Stimulated activated CD8-positive, alpha-beta memory T cell treated with anti-CD3 and anti-CD28 coated beads, Interleukin-4, amount 100 ng/mL, for 48 hours (primary cell): ENCODE data around the gene VAMP1.
"Not testable (repeated sequence)": the region's sequence is repeated elsewhere in the genome, so short reads cannot be mapped to it uniquely, and the experiment has no call there.

Source experiments
- DNase-seq: peaks from one replicate; pipeline ENCODE4 v3.0.0-alpha.2; 2020

Gene VAMP1

DNA sequence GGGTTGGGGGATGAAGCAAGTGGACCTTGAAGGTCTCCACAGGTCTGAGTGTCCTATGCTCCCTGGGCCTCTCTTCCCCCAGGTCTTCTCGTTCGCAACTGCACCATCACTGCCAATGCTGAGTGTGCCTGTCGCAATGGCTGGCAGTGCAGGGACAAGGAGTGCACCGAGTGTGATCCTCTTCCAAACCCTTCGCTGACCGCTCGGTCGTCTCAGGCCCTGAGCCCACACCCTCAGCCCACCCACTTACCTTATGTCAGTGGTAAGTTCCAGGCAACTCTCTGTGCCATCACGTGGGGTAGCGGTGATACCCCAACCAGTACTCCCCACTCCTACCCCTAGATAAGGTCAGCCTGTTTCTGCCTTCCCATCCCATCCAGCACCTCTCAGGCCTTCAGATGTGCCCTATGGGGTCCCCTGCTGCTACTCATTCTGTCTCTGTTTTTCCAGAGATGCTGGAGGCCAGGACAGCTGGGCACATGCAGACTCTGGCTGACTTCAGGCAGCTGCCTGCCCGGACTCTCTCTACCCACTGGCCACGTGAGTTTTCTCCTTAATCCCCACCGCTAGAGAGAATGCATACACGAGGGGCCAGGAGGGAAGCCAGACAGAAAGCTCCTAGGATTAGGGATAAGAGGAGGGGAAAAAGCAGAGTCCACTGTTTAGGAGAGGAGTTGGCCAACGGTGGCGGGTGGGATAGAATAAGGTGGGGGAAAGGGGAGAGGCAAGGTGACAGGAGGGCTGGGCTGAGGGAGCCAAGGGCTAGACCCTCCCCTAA lies 20.2 kb downstream of the VAMP1 start:
- DNase-seq = peak; percentile 33

DNA sequence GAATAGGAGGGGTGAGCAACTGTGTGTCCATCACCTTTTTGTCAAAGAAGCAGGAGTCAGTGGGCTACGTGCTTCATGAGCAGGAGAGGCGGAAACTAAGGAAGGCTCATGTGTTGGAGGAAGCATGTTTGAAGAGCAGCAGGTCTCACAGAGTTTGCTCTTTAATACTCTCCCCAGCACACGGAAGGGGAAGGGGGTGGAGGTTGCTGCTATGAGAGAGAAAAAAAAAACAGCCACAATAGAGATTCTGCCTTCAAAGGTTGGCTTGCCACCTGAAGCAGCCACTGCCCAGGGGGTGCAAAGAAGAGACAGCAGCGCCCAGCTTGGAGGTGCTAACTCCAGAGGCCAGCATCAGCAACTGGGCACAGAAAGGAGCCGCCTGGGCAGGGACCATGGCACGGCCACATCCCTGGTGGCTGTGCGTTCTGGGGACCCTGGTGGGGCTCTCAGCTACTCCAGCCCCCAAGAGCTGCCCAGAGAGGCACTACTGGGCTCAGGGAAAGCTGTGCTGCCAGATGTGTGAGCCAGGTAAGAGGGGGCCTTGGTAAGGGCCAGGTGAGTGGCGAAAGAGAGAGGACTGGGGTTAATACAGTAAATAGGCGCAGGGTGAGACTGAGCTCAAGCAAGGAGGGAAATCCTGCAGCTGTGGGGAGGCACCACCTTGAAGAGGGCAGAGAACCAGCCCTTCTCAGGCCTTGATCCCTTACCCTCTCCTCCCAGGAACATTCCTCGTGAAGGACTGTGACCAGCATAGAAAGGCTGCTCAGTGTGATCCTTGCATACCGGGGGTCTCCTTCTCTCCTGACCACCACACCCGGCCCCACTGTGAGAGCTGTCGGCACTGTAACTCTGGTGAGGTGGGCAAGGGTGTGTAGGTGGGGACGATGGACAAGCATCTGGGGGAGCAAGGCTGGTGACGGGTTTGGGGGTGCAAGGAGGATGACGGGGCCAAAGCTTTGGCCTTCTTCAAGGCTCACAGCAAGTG lies 25.5 kb downstream of the VAMP1 start, which contains the start of gene CD27:
CD27 (plus strand) TSS at position 252 of the 985 bp plus-strand sequence; CDS start at position 393, 141 bp downstream.
- peak; percentile 49 for DNase-seq

DNA sequence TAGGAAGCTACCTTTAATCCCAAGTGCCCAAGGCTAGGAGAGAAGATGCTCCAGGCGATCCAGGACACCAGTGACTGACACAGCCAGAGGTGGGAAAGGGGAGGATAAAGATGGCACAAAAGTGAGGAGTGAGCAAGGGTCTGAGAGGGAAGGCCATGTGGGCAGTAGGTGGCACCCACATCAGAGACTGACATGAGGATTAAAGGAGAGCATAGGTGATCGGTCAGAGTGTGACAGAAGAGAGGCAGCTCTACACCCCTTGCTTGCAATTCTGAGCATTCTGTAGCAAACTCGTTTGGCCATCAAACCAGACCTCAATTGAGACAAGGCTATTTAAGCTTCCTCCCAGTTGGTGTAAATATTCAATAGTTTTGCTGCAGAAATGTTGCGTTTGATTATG lies 26.4 kb downstream of the VAMP1 start:
- DNase-seq = peak; percentile 47

DNA sequence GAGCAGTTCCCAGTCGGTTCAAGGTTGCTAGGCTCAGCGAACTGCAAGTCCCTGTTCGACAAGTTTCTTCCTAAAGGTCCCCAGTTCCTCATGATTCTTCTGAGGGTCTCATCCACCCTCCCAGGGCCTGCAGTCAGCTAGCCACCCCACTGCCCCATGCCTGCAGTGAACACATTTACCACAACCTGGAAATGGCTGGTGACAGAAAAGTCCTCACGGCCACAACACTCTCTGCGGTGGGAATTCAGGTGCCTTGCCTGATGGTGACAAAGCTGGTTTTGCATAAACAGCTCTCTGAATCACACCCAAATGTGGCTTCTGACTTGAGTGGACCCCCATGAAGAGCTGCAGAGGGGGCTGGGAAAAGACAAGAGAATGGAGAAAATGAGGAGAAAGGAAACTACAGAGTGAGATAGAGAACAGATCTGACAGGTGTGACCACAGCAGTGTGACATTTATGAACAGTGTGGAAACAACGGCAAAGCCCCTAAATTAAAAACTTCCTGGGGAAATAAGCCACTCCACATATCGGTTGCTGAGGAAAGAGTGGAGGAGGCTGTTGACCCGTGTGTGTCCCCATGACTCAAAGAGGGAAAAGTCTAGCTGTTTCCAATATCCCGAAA lies 27.0 kb downstream of the VAMP1 start:
- peak; percentile 73 for DNase-seq

DNA sequence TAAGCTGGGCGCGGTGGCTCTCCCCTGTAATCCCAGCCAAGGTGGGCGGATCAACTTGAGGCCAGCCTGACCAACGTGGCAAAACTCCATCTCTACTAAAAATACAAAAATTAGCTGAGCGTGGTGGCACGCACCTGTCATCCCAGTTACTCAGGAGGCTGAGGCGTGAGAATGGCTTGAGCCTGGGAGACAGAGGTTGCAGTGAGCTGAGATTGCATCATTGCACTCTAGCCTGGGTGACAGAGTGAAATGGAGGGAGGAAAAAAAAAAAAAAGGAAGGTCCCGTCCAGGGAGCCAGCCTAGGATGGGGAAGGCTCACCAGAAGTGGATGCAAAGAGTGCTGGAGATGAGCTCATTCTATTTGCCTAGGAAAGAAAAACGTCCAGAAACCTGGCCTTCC lies 27.6 kb downstream of the VAMP1 start:
- peak; percentile 25 for DNase-seq

DNA sequence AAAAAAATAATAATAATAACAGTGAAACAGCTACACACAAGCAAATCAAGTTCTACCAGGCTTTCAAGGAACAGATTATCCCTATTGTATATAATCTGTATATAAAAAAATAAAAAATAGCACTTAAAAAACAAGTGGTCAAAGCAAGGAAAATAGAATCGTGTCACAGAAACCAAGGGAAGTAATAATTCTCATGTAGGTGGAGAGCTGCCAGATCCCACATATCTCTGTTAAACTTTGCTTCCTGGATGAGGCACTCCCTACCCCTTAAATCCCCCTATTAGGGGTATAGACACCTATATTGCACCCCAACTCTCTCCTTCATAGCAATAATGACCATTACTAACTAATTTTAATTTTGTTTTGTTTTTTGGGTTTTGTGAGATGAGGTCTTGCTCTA lies 30.1 kb downstream of the VAMP1 start:
- DNase-seq = no peak

DNA sequence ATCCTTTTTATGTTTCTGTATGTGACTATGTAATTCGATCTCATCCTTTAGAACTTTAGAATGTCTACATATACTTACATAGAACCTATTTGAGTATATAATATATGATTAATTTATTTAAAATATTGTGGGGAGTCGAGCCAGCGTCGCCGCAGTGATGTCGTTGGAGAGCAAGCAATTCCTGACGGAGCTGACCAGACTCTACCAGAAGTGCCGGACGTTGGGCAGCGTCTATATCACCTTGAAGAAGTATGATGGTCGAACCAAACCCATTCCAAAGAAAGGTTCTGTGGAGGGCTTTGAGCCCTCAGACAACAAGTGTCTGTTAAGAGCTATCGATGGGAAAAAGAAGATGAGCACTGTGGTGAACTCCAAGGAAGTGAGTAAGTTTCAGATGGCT lies 32.1 kb downstream of the VAMP1 start:
- DNase-seq = no peak

DNA sequence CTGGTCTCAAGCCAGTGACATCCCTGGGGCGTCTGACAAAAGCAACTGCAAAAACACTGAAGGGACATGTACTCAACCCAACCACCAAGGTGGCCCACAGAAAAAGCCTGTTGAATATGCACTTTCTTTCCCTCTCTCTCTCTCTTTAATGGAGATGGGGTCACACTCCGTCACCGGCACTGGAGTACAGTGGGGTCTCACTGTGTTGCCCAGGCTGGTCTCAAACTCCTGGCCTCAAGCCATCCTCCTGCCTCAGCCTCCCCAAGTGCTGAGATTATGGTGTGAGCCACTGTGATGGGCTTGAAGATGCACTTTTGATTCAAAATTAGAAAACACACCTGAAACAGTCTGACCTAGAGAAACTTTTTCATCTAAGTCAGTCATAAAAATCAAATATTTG lies 32.9 kb downstream of the VAMP1 start:
- DNase-seq = no peak

DNA sequence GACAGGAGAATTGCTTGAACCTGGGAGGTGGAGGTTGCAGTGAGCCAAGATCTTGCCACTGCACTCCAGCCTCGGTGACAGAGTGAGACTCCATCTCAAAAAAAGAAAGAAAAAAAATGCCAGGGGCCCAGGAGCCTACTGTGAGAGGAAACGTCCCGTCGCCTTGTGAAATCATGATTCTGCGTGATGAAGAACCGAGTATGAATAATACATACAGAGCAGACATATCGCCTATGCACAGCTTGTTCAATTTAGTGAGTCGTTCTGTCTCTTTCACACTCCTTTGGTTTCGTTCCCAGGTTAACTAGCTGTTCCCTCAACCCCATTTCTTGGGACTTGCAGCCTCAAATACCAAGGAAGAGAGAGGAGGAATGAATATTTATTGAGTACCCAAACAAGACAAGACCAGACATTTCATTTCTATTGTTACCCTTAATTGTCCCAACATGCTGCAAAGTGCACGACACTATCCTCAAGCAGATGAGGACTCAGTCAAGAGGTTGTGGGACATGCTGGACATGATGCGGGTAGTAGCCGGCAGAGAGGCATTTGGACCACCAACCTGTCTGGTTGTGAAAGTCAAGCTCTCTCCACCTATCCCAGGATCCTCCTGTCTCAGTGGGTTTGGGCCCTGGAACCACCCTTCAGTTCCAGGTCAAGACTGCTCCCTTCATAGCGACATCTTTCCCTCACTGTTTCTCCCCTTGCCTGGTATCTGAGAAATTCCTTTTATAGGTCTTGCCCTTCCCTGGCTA lies 34.3 kb downstream of the VAMP1 start:
- DNase-seq = no peak

DNA sequence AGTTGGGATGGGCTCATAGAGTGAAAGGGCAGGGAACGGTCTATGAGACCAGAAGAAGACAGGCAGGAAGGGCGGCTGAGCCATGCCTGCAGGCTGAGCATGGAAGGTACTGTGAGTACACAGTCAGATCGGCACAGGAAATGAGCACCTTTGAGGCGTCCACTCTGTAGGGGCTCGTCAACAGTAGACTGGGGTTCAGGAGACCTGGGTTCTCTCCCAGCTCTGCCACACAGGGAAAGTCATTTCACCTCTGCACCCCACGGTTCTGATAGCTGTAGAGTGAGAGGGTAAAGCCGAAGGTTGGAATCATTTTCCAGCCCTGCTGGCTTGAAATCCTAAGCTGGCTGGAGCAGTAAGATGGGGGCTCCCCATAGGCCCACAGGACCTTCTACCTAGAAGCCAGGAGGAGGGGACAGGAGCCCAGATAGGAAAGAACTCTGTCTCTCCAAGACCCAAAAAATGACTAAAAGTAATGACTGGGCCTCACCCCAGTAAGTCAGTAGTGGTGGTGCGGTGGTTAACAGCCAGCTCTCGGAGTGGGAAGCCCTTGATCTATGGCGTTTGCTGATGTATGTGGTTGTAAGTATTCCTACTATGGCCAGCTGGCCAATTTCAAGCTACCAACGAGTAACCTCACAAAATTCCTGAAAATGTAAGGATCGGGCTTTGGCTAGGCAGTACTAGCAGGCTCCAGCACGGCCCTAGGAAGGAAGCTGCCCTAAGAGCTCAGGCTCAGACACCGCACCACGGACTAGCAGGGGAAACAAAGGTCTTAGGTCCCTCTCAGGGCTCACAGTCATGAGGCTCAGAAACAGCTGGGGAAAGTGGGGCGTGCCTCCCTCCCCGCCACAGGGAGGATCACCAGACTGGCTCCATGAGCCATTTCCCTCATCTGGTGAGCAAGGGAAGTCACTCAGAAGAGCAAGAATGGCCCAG lies 36.0 kb downstream of the VAMP1 start:
- peak; percentile 56 for DNase-seq

DNA sequence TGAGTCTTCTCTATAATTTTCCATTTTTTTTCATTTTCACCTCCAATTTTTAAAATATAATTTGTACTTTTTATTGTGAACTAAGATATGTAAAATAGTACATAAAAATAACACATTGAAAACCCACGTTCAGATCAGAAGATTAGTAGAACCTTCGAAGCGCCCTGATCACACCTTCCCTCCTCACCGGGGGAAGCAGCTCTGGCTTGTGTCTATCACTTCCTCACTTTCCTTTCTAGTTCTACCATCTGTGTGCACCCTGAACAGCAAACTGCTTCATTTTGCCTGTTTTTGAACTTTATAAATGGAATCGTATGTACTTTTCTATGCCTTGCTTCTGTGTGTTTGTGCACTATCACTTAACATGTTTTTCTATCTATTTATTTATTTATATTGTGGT lies 37.5 kb downstream of the VAMP1 start:
- no peak for DNase-seq

DNA sequence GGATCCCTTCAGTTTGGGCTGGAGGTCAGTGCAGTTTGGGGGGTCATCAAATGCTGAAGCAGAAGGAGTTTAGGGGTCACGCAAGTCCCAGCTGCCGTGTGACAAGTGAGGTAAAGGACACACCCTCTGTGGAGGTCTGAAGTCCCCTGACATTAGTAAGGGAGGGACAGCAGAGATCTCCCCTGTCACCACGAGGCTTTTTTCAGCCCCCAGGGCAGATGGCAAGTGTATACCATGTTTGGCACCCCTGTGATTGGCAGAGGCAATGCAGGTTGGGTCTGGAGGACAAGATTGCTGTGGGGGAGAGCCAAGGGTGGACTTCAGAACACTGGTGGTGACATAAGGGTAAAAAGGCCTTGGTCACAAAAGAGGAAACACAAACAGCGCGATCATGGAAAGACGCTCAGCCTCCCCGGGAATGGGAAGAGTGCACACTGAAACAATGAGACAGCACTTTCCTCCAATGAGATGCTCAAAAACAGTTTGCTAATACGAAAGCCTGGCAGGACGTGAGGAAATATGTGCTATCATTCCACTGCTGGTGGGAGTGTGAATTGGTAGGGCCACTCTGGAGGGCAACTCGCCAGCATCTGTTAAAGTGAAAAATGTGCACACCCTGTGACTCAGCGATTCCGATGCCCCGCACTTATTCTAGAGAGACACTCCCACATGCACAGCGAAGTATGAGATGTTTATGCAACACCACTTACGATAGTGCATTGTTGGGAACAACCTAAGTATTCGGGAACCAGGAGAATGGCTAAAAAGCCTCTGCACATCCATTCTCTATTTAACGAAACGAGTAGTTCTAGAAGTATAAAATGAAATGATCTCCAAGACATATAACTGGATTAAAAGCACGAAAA lies 40.1 kb downstream of the VAMP1 start:
- DNase-seq = peak; percentile 77

DNA sequence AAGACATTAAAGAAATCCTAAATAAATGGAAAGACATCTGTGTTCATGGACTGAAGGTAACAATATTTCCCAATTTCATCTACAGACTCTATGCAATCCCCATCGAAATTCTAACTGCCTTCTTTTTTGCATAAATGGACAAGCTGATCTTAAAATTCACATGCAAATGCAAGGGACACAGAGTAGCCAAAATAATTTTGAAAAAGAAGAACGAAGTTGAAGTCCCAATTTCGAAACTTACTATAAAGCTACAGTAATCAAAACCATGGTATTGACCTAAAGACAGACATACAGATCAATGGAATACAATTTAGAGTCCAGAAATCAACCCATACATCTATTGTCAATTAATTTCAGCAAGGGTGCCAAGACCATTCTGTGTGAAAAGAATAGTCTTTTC lies 42.2 kb downstream of the VAMP1 start:
- no peak for DNase-seq

DNA sequence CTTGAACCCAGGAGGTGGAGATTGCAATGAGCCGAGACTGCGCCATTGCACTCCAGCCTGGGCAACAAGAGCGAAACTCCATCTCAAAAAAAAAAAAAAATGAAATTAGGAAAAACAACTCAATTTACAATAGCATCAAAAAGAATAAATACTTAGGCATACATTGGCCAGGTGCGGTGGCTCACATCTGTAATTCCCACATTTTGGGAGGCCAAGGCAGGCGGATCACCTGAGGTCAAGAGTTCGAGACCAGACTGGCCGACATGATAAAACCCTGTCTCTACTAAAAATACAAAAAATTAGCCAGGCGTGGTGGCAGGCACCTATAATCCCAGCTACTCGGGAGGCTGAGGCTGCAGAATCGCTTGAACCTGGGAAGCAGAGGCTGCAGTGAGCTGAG lies 42.7 kb downstream of the VAMP1 start:
- not testable (repeated sequence) for DNase-seq

DNA sequence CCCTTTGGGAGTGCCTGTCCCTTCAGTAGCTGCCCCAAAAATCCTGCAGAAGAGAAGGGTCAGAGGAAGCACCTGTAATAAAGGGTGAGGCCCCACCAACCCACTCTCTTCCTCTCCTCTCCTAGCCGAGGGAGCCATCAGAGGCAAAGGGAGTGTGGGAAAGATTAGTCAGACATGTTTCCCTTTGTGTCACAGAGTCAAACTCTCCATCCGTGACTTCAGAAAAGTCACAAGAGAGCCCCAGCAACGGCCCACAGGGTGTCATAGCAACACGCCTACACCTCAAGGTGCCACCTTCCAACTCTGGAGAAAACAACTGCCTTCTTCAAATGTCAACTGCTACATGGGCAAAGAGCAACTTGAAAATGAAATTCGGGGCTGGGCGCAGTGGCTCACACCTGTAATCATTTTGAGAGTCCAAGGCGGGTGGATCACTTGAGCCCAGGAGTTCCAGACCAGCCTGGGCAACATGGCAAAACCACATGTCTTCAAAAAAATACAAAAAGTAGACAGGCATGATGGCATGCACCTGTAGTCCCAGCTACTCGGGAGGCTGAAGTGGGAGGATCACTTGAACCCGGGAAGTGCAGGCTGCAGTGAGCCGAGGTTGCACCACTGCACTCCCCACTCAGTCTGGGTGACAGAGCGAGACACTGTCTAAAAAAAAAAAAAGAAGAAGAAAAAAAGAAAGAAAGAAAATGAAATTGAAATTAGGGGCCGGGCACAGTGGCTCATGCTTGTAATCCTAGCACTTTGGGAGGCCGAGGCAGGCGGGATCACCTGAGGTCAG lies 43.4 kb downstream of the VAMP1 start:
- peak; percentile 95 for DNase-seq

DNA sequence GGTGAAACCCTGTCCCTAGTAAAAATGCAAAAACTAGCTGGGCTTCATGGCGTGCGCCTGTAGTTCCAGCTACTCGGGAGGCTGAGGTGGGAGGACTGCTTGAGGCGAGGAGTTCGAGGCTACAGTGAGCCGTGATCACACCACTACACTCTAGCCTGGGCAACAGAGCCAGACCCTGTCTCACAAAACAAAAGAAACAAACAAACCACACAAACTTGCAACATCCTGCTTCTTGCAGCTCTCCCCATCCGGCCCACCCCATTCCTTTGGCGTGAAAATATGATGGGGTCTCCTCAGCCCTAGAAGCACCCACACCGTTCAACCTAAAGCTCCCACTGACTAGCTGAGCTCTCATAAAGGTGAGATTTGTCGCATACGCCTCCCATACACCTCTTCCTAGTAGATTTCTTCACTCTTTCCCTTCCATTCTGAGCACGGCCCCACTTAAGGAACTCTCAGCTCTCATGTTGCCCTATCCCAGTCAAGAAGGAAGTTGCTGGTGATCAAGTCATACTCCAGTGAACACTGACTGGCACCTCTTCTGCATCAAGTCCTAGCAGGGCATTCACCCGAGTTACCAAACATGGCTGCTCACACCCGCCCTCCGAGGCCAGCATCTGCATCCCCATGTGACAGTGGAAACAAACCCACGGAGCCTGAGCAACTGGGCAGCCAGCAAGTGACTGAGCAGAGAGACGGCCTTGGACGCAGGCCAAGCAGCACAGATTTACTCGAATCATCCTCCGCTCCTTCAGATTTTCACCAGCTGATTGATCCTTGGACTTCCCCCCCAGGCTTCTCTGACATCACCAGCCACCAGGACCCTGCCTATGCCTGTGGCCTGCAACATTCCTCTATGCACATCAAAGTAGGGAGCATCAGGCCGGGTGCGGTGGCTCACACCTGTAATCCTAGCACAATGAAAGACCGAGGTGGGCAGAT lies 44.6 kb downstream of the VAMP1 start:
- DNase-seq = peak; percentile 62

DNA sequence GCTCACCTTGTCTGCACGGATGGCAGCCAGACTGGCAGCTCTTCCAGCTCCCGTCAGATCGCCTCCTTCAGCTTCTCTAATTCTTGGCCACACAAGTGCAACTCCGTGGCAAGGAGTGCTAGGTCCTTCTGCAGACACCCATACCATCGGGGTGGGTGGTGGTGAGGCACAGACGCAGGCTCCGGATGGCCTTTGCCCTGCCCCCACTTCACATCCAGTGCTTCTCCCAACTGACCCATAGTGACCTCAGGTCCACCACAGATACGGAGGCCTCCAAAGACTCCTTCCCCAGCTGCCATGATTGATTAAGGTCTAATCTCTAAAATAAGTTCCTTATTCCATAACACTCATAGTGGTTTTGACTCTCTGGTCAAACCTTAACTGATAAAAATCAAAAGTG lies 45.6 kb downstream of the VAMP1 start:
- no peak for DNase-seq

DNA sequence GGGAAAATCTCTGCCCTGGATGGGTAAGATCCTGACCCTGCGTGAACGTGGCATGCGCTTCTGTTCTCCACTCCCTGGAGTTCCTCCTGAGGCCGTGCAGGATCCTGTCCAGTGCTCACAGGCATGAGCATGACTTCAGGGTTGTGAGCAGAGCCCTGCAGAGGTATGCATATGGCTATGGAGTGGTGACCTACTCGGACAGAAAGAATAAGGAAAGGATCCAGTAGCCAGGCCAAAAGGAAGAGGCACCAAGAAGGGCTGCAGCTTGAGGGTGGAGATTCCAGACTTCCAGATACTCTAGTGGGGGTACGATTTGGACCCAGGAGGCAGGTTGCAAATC lies 46.5 kb downstream of the VAMP1 start:
- DNase-seq = no peak
